GM12864 (cell line): Measurements from ENCODE around the gene LRRC10B.

Source experiments
- DNase-seq: peaks from one replicate; pipeline ENCODE4 v3.0.0-alpha.2; 2011; ENCODE audit warnings: low read depth
- H3K4me3 ChIP-seq: 2 replicates; pipeline ENCODE4 v1.5.1; 2011; ENCODE audit warnings: mild to moderate bottlenecking, low read depth, low read length, control low read depth
- TF ChIP-seq, protein P1 (sequence below): IDR thresholded peaks from 2 replicates; pipeline ENCODE4 v1.5.1; 2011; ENCODE audit warnings: low read depth, mild to moderate bottlenecking, moderate library complexity, low read length, control low read depth, inconsistent platforms; ENCODE audit errors: missing control alignments

LRRC10B gene

GRCh38 chr11:61547246-61547645 lies 38.7 kb downstream of the LRRC10B start:
- no peak for DNase-seq
- TF ChIP-seq, protein P1, sequence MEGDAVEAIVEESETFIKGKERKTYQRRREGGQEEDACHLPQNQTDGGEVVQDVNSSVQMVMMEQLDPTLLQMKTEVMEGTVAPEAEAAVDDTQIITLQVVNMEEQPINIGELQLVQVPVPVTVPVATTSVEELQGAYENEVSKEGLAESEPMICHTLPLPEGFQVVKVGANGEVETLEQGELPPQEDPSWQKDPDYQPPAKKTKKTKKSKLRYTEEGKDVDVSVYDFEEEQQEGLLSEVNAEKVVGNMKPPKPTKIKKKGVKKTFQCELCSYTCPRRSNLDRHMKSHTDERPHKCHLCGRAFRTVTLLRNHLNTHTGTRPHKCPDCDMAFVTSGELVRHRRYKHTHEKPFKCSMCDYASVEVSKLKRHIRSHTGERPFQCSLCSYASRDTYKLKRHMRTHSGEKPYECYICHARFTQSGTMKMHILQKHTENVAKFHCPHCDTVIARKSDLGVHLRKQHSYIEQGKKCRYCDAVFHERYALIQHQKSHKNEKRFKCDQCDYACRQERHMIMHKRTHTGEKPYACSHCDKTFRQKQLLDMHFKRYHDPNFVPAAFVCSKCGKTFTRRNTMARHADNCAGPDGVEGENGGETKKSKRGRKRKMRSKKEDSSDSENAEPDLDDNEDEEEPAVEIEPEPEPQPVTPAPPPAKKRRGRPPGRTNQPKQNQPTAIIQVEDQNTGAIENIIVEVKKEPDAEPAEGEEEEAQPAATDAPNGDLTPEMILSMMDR: no peak
- no peak overlapping the region for H3K4me3 ChIP-seq

DNA sequence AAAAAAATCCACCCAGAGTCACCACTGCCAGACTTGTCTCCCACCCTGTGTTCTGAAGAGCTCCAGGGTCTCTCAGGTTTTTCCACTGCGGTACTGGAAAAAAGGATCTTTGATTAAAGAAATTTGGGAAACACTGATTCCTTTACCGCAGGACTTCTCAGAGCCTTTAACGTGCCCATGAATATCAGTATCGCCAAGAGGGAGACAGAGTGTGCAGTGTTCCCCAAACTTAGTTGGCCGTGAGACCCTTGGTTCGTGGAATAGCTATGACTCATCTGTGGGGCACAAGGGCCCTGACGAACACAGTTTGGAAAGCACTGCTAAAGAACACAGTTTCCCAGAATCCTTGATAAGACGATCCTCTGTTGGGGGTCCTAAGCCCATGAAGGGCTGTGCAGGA lies 40.6 kb downstream of the LRRC10B start:
- H3K4me3 ChIP-seq: no peak overlapping the region
- DNase-seq: no peak
- TF ChIP-seq, protein P1: no peak

DNA sequence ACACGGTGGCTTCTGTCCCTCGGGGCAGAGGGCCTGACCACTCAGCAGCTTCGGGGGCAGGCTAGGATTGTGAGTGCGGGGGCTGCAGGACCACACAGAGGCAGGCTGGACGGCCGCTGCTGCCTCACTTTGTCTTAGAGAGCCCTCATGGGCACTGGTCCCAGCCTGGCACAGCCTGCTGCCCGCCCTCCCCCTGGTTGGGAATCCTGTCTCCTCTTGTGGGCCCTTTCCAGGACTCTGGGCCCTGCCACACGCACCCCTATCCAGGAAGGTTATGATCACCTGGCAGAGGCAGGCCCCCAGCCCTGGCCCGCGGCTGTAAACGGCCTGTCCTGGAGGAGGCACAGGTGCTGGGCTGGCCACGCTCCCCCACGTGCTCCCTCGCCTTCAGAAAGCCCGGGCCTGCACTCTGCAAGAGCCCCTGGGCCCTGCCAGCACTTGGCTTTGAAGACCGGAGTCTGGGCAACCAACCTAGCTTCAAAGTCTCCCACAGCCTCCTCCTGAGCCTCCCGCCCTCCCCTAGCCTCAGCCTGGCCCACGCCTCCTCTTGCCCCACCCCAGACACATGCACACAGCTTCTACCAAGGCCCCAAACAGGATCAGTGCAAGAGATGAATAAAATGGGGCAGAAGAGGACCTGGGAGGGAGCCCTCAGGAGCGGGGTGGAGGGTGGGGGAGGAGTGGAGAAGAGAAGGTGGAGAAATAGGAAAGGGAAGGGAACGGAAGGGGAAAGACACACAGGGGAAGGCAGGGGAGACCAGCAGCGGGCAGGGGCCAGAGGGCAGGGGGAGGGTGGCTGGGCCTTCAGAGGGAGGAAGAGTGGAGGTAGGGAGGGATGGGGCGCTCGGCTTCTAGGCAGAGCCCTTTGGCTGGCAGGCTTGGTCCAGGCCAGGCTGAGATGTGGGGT lies 41.4 kb downstream of the LRRC10B start:
- no peak overlapping the region for H3K4me3 ChIP-seq
- no peak for DNase-seq
- TF ChIP-seq, protein P1: no peak

- DNase-seq: no peak
- TF ChIP-seq, protein P1: no peak
- H3K4me3 ChIP-seq: no peak overlapping the region
These were observed 42.2 kb downstream of the LRRC10B start for GRCh38 chr11:61550665-61551227.

- no peak overlapping the region for H3K4me3 ChIP-seq
- DNase-seq: no peak
These were observed 43.1 kb downstream of the LRRC10B start for GRCh38 chr11:61551634-61552033.

DNA sequence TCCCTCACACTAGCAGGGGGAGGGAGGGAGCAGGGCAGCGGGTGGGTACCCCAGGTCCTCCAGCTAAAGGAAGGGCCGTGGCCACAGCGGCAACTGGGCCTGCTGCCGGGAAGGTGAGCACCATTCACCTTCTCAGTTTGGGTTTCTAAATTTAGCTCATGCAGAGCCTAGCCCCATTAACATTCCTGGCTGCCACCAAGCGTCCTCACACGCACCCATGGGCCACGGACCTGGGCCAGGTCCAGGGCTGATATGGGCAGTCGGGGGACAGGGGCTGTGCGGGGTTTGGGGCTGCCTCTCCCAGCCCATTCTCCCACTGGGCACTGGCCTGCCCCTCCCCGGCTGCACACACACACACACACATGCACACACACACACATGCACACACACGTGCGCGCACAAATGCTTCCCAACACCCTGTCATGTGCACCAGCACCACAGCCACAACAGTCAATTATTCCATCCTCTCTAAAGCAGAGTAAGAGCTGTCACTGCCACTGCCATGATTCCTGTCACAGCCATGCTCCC lies 43.6 kb downstream of the LRRC10B start:
- no peak for DNase-seq
- H3K4me3 ChIP-seq: no peak overlapping the region
- TF ChIP-seq, protein P1: no peak

More at GRCh38 chr11:61551634-61552033, 43.1 kb downstream of the LRRC10B start:
- TF ChIP-seq, protein P1: no peak
